Neutrophil (primary cell): ENCODE measurements around the gene IGSF9.

Experiments used
- H3K27ac ChIP-seq: fragments of 200-600 bp; sonication (generic); 2 replicates; pipeline ENCODE4 v1.5.1; 2016; ENCODE audit warnings: mild to moderate bottlenecking, moderate library complexity
- H3K27me3 ChIP-seq: fragments of 200-600 bp; sonication (generic); 2 replicates; pipeline ENCODE4 v1.6.0; 2016; ENCODE audit warnings: mild to moderate bottlenecking
- H3K36me3 ChIP-seq: fragments of 200-600 bp; sonication (generic); 2 replicates; pipeline ENCODE4 v1.5.1; 2017
- H3K4me1 ChIP-seq, 2 experiments: fragments of 200-600 bp in 1 of 2; sonication (generic) in 1 of 2; 1 replicate in 1 of 2; 2 replicates in 1 of 2; pipeline versions ENCODE4 v1.5.1 to v1.6.1; 2013 to 2016; ENCODE audit warnings: low read depth in 1 of 2, low read length in 1 of 2, mild to moderate bottlenecking in 1 of 2, moderate library complexity in 1 of 2; ENCODE audit not compliant: control insufficient read depth in 1 of 2, insufficient read depth in 1 of 2
- H3K4me3 ChIP-seq, 2 experiments: fragments of 200-600 bp in 1 of 2; sonication (generic) in 1 of 2; 1 replicate in 1 of 2; 2 replicates in 1 of 2; pipeline ENCODE4 v1.5.1; 2013 to 2016; ENCODE audit warnings: low read depth in 1 of 2, low read length in 1 of 2, mild to moderate bottlenecking in 1 of 2, moderate library complexity in 1 of 2
- H3K9me3 ChIP-seq: fragments of 200-600 bp; sonication (generic); 2 replicates; pipeline ENCODE4 v1.5.1; 2016
- CTCF ChIP-seq: fragments of 200-600 bp; sonication (generic); IDR thresholded peaks from 2 replicates; pipeline ENCODE4 v1.5.1; 2016; ENCODE audit warnings: antibody characterized with exemption

IGSF9 gene

GRCh38 chr1:159958719-159959380 lies 13.4 kb upstream of the IGSF9 start:
- TF ChIP-seq CTCF: no peak
- H3K4me1 ChIP-seq: no peaks in the 10 kb centered on the region
- H3K27ac ChIP-seq: no peak overlapping the region
- H3K36me3 ChIP-seq: no peaks in the 10 kb centered on the region
- no peaks in the 10 kb centered on the region for H3K9me3 ChIP-seq
- no peaks in the 10 kb centered on the region for H3K27me3 ChIP-seq
- H3K4me3 ChIP-seq: no peak overlapping the region

- peaks cover 6% of the 10 kb centered on the region for H3K27me3 ChIP-seq
- H3K4me3 ChIP-seq: no peak overlapping the region
- H3K27ac ChIP-seq: no peak overlapping the region
- no peaks in the 10 kb centered on the region for H3K36me3 ChIP-seq
- H3K4me1 ChIP-seq: no peaks in the 10 kb centered on the region
- H3K9me3 ChIP-seq: no peaks in the 10 kb centered on the region
- TF ChIP-seq CTCF: no peak
Observed at GRCh38 chr1:159957824-159958268, 12.4 kb upstream of the IGSF9 start.

- Histone ChIP-seq H3K9me3 (no peaks in the 10 kb centered on the region), H3K27ac (no peak overlapping the region), H3K27me3 (peaks cover 13% of the 10 kb centered on the region), H3K36me3 (no peaks in the 10 kb centered on the region), H3K4me3 (no peak overlapping the region), H3K4me1 (no peaks in the 10 kb centered on the region)
- TF ChIP-seq CTCF: no peak
Observed at GRCh38 chr1:159955456-159955855, 10.0 kb upstream of the IGSF9 start.

GRCh38 chr1:159953536-159954515 lies 8.4 kb upstream of the IGSF9 start, which contains the start of gene SLAMF9:
Gene SLAMF9, minus strand, starts transcription at chr1:159954237. Its CDS starts 100 bp downstream, at chr1:159954137.
- no peaks in the 10 kb centered on the region for H3K4me1 ChIP-seq
- no peaks in the 10 kb centered on the region for H3K36me3 ChIP-seq
- no peaks in the 10 kb centered on the region for H3K9me3 ChIP-seq
- H3K27ac ChIP-seq: no peak within 1 kb of the TSS
- peaks cover 13% of the 10 kb centered on the region for H3K27me3 ChIP-seq
- TF ChIP-seq CTCF: no peak
- no peak within 1 kb of the TSS for H3K4me3 ChIP-seq

GRCh38 chr1:159952932-159953331 lies 7.5 kb upstream of the IGSF9 start:
- Histone ChIP-seq H3K4me1 (no peaks in the 10 kb centered on the region), H3K9me3 (no peaks in the 10 kb centered on the region), H3K27ac (no peak overlapping the region), H3K27me3 (peaks cover 16% of the 10 kb centered on the region), H3K36me3 (no peaks in the 10 kb centered on the region), H3K4me3 (no peak overlapping the region)
- no peak for TF ChIP-seq CTCF
